AG04449 (cell line): ENCODE data around the gene CLK2.
"Not testable (repeated sequence)": the region's sequence is repeated elsewhere in the genome, so short reads cannot be mapped to it uniquely, and the experiment has no call there.

ENCODE experiments used
- CTCF ChIA-PET: fragments of 350-600 bp; formaldehyde crosslinking; extraction: SDS; loops from one replicate; lab custom pipeline; 2021; ENCODE audit warnings: antibody characterized with exemption; lab: Yijun Ruan, JAX
- POLR2A ChIA-PET: fragments of 400-600, 350-600 bp; formaldehyde crosslinking; extraction: SDS; loops from one replicate; lab custom pipeline; 2020; ENCODE audit warnings: antibody characterized with exemption, inconsistent platforms; lab: Yijun Ruan, JAX
- DNase-seq: peaks from one replicate; pipeline ENCODE4 v3.0.0-alpha.2; 2010; ENCODE audit warnings: low read depth, low spot score
- H3K4me3 ChIP-seq: 2 replicates; pipeline ENCODE4 v1.5.1; 2011; ENCODE audit warnings: low read depth, mild to moderate bottlenecking, control low read depth, low read length
- CTCF ChIP-seq: IDR thresholded peaks from one replicate; pipeline ENCODE4 v1.5.1; 2011; ENCODE audit warnings: mild to moderate bottlenecking, moderate library complexity, low read length, control low read depth, inconsistent platforms; ENCODE audit not compliant: insufficient read depth; ENCODE audit errors: missing control alignments

CLK2 gene

GRCh38 chr1:155227261-155228095 lies 45.8 kb downstream of the CLK2 start:
- POLR2A ChIA-PET = interaction anchor here (1.2 to 1.8 kb wide), 4 partner anchors 16 to 33 kb away, joined by 4 to 8 read pairs (median 6); partner anchors contain the start of gene THBS3
- no peak for TF ChIP-seq CTCF

GRCh38 chr1:155226910-155227260 lies 46.4 kb downstream of the CLK2 start:
- ChIA-PET CTCF (interaction anchor here (0.9 to 8.0 kb wide), 14 partner anchors 15 to 136 kb away, joined by 3 to 139 read pairs (median 6); partner anchors contain the start of genes KRTCAP2, MTX1, THBS3 and TRIM46), POLR2A (interaction anchor here (0.6 to 1.8 kb wide), 3 partner anchors 19 to 1389 kb away, joined by 3 to 8 read pairs (median 7); partner anchors contain the start of gene THBS3)
- TF ChIP-seq CTCF = no peak
- H3K4me3 ChIP-seq = peak overlapping the region; percentile 77
- DNase-seq = no peak

More at GRCh38 chr1:155227261-155228095, 45.8 kb downstream of the CLK2 start:
- CTCF ChIA-PET = interaction anchor here (0.9 to 8.0 kb wide), 13 partner anchors 14 to 136 kb away, joined by 3 to 139 read pairs (median 6); partner anchors contain the start of genes KRTCAP2, MTX1, THBS3 and TRIM46
- H3K4me3 ChIP-seq = peak overlapping the region; percentile 77
- DNase-seq = peak; percentile 94

GRCh38 chr1:155226188-155226909 lies 47.0 kb downstream of the CLK2 start:
- CTCF ChIA-PET = interaction anchor here (0.9 to 8.0 kb wide), 14 partner anchors 15 to 135 kb away, joined by 3 to 139 read pairs (median 6); partner anchors contain the start of genes KRTCAP2, MTX1, THBS3 and TRIM46
- no peak for DNase-seq
- POLR2A ChIA-PET = interaction anchor here (0.6 to 1.8 kb wide), 2 partner anchors 19 to 1389 kb away, joined by 3 to 8 read pairs; partner anchors contain the start of gene THBS3
- peak overlapping the region; percentile 77 for H3K4me3 ChIP-seq
- TF ChIP-seq CTCF = peak; percentile 53

GRCh38 chr1:155225404-155225759 lies 47.9 kb downstream of the CLK2 start:
- POLR2A ChIA-PET = interaction anchor here (1.0 to 1.6 kb wide), 4 partner anchors 15 to 32 kb away, joined by 3 to 8 read pairs (median 6); a partner anchor contains a TSS
- H3K4me3 ChIP-seq = peak overlapping the region; percentile 3; the same call in 1 of the 2 replicates

GRCh38 chr1:155223047-155223446 lies 50.3 kb downstream of the CLK2 start:
- POLR2A ChIA-PET = no interaction called here
- CTCF ChIA-PET = interaction anchor here (1.4 to 8.0 kb wide), 5 partner anchors 16 to 50 kb away, joined by 3 to 139 read pairs (median 8); partner anchors contain the start of genes KRTCAP2, MTX1 and THBS3
- TF ChIP-seq CTCF = no peak
- DNase-seq = no peak
- no peak overlapping the region for H3K4me3 ChIP-seq

More at GRCh38 chr1:155225404-155225759, 47.9 kb downstream of the CLK2 start:
- CTCF ChIA-PET = interaction anchor here (1.6 to 8.0 kb wide), 5 partner anchors 18 to 51 kb away, joined by 3 to 139 read pairs (median 37); partner anchors contain the start of genes KRTCAP2, MTX1, THBS3 and TRIM46
- not testable (repeated sequence) for DNase-seq

- H3K4me3 ChIP-seq, DNase-seq: not testable (repeated sequence)
- ChIA-PET POLR2A (interaction anchor here (0.6 kb wide), 1 partner anchor 9 kb away, joined by 3 read pairs; no protein-coding TSS in a partner anchor), CTCF (interaction anchor here (1.2 to 4.4 kb wide), 3 partner anchors 13 to 47 kb away, joined by 4 to 21 read pairs (median 7); partner anchors contain the start of gene KRTCAP2)
Measured at GRCh38 chr1:155220211-155220965, 52.9 kb downstream of the CLK2 start.
